COLO829 (cell line): ENCODE results near the gene MYRF.

ENCODE experiments used
- DNase-seq: peaks from one replicate; pipeline ENCODE4 v3.0.0; 2012; ENCODE audit warnings: low spot score

The MYRF gene

DNA sequence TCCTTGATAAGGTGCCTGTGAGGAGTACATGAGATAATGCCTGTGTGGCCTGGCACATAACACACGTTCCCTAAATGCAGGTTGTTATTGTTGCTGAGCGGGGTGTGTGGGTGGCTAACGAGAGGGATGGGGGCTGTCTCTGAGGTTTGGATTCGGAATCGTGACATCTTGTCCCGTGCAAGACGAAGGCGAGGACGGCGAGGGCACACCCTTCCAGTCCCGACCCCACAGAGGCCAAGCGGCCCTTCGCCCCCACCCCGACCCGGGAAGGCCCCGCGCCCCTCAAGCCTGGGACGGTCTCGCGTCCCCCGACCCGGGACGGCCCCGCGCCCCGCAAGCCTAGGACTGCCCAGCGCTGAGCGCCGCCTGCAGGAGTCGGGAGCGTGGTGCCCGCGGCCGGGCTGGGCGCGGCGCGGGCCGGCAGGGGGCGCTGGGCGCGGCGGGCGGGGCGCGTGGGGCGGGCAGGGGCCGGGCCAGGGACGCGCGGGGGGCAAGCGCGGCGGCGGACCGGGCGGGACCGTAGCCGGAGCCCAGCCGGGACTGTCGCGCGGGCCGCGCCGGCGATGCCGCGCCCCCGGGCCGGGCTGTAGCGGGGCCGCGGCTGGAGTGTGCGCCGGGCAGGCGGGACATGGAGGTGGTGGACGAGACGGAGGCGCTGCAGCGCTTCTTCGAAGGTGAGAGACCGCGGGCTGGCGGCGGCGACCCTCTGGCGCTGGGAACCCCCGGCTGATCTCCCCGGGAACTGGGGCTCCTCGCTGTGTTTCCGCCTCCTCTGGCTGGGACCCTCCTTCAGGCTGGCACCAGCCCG, at the start of gene MYRF:
TSS of gene MYRF (plus strand) at position 520 of the 808 bp plus-strand sequence. CDS start at position 629, 109 bp downstream.
- no peak for DNase-seq

DNA sequence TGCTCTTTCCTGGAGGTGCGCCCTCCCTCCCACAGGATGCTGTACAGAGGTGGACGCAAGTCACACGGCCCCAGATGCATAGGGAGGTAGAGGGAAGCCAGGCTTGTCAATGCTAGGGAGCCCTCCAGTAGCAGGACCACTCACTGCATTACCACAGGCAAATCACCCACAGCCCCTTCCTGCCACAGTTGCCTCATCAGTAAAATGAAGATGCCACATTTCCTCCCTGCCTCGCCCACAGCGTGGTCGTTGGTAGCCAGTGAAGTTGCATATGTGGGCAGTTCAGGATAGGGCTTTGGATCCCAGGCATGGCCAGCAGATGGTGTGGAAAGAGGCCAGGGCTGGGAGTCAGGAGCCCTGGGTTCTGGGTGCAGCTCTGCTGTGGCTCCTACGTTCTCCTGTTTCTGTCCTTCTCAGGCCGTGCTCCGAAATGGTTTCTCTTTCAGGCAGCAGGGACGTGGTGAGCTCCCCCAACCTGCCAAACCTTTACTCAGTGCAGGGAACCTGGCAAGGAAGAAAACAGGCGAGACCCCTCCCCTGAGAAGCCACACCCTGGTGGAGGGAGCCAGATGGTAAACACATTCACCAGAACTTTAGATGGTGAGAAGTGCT, 49.6 kb upstream of the MYRF start:
- no peak for DNase-seq

DNA sequence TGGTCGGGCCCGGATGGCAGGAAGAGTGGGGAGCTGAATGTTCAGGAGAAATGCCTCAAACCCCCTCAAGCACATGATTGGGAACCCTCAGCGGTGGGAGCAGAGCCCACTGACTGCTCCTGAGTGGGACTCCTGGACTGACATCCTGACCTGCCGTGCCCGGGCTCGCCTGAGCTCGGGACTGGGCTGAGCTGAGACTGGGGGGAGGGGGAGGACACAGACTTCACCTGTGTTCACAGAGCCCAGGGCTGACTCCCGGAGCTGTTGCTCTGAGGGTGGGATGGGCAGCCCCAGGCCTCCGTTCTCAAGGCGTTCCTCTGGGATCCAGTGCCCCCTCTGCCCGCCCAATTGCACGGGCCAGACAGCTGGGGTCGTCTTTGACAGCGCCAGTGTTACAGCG, 47.6 kb upstream of the MYRF start:
- no peak for DNase-seq

DNA sequence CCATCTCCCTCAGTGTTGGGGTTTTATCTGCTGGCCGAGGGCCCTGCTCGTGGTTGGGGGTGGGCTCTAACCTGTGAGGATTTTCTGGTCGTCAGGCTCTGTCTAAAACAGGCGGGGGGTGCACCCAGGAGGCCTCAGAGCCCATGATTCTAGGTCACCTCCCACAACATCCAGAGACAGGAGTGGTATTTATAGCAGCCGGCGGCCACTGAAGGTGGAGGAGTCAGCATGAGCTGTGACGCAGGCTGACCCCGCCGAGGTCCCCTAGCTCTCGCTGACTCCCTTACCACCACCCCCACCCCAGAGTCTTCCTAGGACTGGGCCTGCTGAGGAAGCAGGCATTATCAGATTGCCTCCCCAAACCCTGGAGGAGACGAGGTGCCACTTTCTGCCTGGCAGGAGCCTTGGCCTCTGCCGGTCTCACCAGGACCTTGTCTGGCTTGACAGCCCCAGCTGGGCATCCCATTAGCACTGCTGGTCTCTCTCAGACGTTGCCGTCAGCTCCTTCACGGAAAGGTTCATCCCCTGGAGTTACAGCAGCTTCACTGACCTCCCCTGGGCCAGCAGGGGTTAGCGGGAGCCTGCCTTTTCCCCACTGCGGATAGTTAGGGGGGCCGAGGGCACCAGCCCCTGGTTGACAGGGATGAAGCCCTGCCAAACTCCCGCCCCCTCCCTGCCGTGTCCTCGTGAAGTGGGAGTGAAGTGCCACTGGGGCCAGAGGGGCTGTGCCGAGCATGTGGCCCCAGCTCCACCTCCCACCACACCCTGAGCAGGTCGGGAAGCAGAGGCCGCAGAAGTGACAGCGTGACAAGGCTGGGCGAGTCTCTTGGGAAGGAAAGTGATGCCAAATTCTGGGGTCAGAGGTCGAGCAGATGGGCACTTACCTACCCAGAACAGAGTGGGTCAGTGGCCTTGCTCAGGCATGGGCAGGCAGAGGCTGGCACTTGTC, 45.7 kb upstream of the MYRF start:
- DNase-seq = no peak

DNA sequence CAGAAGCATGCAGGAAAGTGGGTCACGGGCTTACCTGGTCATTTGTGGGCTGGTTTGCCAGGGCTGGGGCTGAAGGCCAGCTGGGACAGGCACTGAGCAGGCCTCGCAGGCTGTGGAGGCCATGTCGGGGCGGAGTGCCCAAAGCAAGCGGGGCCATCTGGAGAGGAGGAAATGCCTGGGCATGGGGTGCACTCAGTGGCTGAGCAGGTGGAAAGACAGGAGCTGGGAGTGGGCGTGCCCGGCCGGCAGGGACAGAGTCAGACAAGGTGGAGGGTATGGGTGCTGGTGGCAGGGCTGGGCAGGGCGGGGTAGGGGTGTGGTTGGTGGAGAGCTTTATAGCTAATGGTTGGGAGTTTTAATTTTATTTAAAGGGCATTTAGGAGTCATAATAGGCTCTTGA, 44.9 kb upstream of the MYRF start:
- no peak for DNase-seq

DNA sequence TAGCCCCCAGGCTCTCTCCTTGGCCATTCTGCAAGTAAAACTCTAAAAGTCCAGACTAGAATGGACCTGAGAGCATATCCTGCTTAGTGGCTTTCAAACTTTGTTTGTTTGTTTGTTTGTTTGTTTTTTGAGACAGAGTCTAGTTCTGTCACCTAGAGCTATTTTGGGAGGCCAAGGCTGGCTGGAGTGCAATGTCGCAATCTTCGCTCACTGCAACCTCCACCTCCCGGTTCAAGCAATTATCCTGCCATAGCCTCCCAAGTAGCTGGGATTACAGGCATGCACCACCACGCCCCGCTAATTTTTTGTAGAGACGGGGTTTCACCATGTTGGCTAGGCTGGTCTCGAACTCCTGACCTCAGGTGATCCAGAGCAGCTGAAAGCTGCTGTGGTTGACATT, 43.3 kb upstream of the MYRF start:
- DNase-seq = no peak

DNA sequence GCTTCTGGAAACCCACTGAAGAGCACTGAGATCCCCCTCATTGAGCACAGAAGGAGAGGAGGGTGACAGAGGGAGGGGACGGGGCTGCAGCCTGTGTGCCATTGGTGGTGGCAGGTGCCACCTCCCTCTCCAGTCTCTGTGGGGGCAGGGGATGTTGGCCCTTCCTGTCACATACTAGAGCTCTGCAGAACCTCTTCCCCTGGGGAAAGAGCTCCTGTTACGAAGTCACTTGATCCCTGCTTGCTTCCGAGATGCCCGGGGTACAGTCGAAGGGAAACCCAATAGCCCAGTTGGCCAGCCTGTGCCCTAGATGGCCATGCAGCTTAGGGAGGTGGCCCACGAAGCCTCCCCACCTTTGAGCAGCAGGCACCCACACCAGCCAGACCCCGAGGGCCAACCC, 42.9 kb upstream of the MYRF start:
- no peak for DNase-seq

DNA sequence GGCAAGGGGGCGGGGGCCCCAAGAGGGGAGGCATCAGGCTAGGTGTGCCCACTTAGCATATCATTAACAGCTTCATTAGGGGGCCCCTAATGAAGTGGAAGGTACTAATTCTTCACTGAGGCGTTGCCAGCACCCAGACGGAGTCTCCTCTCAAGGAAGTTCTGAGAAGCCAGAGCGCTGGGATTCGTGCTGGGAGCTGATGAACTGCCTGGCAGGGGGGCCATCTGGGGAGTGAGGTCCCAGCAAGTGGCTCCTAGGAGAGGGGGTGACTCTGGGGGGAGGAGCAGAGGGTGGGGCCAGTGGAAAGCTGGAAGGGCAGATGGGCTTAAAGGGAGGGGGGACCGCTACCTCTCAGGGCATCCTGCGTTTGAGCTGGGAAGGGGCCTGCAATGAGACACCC, 42.4 kb upstream of the MYRF start:
- no peak for DNase-seq

DNA sequence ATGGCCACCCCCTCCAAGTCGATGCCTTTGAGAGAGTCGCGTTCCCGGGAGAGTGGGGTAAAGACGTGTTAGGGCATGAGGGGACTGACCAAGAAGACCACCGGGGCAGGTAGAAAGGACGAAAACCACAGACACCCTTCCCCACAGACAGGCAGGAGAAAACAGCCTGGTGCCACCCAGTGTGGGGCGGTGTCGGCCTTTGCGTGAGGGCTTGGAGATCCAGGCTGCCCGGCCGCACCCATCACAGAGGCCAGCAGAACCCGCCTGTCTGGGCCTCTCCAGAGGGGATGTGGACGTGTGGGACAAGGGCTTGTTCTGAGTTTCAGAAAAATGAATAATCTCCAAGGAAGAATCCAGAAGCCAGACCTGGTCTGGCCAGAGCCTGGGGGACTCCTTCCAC, 41.4 kb upstream of the MYRF start:
- no peak for DNase-seq

DNA sequence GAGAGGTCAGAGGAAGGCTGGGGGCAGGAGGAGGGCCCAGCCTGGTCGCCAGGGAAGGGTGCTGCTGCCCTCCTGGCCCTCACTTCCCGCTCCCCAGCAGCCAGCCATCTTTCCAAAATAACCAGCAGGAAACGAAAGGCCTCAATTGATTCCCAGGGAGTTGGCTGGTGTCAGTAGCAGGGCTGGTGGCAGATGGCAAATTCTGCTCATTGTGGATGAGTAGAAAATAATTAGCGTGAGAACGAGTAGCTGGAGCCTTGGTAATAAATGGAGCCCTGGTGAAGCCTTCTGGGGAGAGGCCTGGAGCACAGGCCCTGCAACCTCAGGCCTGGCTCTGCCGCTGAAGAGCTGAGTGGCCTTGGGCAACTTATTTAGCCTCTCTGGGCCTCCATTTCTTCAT, 40.9 kb upstream of the MYRF start:
- DNase-seq = no peak

DNA sequence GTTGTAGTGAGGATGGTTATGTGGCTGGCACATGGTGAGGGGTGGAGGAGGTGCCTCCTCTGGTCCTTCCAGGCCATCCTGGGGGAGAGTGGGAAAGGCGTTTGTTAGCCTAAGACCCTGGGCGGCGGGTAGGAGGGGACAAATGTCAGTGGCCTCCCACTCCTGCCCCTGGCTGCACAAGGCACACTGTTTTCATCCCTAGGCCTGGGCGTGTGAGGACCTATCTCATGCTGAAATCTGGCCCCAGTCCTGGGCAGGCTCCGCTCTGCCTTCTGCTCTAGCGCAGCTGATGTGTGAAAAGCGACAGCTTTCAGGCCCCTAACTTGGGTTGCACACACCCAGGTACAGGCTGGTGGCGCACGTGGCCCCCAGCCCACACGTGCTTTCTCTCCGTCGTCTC, 40.1 kb upstream of the MYRF start:
- DNase-seq = no peak

DNA sequence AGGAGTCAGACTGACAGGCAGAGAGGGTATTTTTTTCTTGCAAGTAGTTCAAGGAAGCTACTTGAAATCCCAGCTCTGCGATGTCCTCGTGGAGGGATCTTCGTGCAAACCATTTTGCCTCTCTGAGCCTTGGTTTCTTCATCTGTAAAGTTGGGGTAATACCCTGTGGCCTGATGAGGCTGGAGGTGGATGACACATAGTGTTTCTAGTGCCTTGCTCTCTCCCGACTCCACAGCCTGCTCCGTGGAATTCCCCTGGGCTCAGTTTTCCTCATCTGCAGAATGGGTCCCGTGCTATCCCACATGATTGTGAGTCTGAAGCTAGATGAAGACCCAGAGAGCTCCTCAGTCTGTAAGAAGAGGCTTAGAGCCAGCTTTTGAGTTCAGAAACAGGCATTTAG, 39.6 kb upstream of the MYRF start:
- no peak for DNase-seq

DNA sequence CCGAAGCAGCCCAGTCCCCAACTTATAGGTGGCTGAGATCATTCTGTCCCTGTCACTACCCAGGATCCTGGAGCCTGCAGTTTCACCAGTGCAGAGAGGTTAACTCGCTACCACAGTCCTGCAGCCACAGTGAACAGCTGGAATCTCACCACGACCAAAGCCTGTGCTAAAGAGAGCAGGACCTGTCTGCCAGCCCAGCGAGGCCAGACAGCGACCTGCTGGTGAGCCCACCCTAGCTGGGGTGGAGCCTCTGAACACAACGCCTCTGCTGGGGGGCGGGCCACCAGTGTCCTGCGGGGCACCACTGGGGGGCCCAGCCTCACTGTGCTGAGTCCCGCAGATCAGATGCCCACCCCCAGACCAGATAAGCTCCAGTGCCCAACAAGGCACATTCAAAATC, 39.0 kb upstream of the MYRF start:
- no peak for DNase-seq

DNA sequence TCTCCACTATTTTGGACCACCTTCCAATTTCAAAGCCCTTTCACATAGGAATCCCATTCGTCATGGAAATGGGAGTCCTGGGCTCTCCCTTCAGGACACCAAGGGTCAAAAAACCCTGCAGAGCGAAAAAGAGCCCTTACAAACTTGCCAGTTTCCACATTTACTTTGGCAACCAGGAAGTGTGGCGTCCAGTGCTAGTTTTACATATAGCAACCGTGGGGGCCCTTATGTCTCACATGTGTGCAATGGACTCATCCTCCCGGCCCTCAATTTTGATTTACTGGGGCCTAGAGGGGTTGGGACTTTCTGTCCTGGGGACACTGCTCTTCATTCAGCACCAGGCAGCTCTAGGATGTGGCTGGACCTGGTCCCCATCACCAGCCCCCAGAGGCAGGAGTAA, 38.5 kb upstream of the MYRF start:
- no peak for DNase-seq

DNA sequence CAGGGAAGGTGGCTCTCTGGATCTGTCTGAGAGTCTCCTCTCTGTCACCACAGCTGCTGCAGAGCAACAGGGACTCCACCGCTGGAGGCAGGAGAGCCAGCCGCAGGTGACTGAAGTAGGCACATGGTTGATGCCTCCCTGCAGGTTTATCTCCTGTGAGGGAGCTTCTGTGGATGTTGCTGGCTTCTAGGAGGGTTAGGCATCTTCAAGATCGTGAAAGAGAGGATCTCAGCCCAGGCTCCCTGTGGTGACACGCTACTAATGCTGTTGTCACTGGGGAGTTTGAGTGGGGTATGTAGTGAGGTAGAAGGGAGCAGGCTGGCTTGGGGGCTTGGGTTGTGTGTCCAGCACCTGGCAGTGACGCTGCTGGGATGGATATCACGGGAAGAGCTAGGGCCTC, 38.1 kb upstream of the MYRF start:
- no peak for DNase-seq

DNA sequence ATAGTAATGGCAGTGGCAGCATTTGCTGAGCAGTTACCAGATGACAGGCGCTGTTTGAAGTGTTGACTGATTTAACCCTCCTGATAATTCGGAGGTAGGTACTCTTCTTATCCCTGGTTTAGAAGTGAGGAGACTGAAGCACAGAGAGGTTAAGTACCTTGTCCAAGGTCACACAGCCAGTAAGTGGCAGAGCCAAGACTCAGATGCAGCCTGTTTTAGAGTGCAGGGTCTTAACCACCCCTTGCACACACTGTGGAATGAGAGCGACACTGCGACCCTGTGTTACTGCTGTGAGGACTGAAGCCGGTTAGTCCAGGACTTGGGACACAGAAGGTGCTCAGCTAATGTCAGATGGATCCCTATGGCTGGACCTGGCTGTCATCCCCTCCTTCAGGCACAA, 37.5 kb upstream of the MYRF start:
- no peak for DNase-seq

DNA sequence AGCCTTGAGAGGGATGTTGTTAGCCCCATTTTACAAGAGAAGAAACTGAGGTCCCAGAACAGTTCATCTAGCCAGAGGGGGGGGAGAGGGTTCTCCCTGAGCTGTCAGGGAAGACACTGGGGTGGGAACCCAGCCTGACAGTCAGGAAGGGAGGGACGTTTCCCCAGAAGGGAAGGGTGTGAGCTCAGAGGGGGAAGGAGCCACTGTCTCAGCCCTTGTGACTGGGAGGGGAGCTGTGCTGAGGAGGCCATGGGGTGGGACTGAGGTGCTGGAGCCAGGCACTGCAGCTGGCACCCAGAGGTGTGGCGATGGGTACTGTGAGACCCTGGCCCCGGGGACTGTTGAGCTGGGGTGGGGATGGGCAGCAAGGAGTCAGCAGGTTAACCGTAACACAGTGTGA, 36.6 kb upstream of the MYRF start:
- no peak for DNase-seq

DNA sequence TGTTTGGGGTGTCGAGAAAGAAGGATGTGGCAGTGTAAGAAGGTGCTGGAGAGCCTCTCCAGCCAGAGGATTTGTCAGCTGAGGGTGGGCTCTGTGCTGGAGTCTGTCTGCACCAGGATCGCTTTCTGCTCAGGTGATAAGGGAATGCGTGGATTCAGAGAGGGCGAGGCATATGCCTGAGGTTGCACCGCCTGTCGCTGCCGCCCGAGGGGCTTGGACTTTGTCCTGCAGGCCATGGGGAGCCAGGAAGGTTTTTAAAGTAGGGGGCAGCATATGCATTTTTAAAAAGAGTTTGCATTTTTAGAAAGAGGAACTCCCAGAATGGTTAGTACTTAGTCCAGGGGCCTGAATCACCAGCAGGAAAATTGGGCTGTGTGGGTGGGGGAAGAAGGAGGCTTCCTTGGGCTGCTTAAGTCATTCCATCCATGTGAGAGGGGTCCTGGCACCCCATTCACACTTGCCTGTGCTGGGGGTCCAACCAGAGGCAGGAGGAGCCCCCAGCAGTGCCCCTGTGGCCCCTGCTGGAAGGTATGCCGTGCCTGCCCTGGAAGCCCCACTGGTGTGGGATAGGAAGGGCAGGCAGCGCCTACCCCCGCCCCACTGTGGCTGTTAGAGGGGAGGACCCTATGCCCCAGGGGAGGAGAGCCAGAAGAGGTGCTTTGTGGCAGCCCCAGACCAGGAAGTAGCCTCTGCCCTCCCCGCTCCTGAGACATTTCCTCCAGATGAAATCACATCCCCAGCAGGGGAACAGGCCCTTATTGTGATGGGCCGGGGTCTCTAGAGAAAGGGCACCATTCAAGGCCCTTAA, 35.8 kb upstream of the MYRF start:
- no peak for DNase-seq

DNA sequence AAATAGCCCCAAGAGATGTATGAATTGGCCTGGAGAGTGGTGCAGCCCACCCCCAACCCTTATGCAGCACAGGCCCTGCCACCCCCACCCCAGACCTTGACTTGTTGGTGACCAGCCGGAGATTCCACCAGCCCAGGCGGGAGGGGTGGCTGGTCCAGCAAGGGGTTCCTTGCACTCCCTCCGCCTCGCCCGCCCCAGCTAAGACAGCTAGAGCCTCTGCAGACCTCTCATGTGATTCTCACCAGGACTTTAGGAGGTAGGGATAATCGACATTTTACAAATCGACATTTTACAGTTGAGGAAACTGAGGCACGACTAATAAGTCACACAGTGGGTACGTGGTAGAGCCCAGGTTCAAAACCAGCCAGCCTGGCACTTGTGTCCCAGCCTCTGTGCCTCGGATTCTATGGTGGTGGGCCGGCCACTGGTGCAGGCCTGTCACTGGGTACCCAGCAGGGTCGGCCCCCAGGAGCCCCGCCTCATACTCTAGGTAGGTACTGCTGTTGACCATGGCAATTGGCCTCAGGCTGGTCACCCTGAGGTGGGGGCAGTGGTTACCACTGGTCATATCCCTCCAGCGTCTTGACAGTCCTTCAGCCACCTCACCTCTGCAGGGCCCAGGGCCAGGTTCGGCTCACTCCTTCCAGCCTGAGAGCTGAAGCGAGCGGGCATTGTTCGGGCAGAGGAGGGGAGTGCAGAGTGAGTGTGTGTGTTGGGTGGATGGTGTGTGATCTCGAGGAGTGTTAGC, 35.0 kb upstream of the MYRF start:
- no peak for DNase-seq

DNA sequence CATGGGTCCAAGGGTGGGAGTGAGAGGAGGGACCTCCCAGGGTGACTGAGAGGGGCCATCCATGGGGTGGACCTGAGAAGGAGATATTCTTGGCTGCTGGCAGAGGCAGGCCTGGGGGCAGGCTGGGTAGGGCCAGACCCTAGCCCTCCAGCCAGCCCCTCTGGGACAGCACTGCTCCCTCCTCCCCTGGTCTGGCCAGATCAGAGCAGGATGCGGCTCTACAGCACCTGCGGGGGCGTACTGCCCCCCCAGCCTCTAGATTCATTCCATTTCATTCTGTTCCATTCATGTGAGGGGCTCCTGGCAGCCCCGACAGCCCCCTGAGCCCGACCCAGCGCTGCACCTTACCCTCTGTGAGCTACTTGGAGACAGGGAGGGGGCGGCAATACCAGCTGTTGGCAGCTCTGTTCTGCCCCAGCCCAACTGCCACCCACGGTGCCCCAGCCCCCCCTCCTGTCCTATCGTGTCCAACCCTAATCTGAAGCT, 34.3 kb upstream of the MYRF start:
- no peak for DNase-seq
